Fibroblast of gingiva (primary cell): ENCODE data around the gene AOPEP.

Experiments used
- DNase-seq: peaks from one replicate; pipeline ENCODE4 v3.0.0-alpha.2; 2011; ENCODE audit warnings: low read depth

Gene AOPEP

DNA sequence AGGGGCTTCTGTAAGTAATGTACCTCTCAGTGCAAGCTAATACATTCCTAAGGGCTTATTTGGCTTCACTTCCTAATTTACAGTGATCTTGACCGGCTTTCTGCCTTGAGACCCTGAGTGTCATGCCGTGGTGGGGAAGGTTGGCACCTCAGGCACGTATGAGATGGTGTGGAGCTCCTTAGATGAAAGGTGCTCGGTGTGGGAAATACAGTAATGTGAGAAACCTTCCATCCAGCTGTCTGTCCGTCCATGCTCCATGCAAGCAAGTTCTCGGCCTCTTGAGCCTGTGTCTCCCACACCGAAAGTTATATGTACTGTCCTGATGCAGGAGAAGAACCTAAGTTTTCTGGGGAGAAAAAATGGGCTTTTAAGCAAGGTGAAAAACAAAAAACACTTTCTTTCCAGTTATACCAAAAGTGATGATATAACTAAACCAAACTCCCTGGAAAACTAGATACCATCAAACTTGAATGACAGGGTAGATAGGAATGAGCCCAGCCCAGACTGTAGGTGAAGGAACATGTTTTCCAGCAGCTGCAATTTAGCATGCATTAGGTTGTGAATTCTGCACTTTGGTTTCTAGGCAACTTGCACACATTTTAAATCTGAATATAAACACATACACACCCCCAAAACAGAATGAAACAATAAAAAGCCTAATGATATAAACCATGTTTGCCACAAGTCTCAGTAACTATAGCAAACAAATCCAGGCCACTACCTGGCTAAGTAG is 311.5 kb downstream of the AOPEP start:
- DNase-seq, result no peak

DNA sequence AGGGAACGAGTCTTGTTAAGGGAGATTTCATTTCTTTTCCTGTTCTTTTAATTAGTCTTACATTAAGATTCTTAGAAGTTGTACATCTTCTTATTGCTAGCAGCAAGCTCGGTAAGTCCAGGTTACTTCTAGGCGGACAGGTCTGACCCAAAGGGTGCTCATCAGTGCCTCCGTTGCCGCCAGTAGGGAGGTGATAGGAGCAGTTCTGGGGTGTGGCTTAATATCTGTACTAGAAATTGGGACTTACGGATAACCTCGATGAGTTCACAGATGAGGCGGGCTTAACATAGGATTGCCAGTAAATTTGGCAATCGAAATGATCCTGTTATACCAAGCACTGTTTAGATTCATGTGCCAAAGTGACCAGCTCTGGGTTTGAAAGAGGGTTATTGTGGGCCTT is 312.2 kb downstream of the AOPEP start:
- DNase-seq, result no peak

DNA sequence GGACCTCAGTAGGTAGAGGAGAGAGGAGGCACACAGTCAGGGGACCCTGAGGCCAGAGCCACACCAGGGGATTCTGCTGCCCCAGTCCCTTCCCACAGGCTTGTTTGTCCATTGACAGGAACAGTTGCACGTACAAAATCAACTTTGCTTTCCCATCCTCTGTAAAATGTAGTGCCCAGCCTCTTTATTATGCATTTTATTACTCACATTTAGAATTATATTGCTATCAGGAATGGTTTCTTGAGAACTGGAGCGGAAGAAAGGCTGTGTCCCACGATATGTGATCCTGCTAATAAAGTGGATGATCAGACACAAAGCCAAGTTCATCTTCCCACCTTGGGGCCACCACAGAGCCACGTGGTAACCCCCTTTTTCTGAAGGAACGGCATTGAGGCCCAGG is 313.6 kb downstream of the AOPEP start:
- DNase-seq, result no peak

DNA sequence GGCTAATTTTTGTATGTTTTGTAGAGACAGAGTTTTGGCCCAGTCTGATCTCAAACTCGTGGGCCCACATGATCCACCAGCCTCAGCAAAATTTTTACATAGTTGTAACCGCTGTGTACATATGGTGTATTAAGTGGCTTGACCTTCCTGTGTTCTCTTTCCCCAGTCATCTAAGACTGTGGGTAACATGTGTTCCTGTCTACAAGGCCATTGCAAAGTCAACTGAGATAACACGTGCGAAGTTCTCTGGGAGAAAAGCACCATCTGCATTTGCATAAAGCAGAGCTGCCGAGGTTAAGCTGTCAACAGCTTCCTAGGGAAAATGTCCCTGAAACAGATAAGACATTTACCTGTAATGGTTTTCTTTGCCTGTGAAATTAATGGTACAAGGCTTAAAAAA is 317.3 kb downstream of the AOPEP start:
- no peak for DNase-seq

DNA sequence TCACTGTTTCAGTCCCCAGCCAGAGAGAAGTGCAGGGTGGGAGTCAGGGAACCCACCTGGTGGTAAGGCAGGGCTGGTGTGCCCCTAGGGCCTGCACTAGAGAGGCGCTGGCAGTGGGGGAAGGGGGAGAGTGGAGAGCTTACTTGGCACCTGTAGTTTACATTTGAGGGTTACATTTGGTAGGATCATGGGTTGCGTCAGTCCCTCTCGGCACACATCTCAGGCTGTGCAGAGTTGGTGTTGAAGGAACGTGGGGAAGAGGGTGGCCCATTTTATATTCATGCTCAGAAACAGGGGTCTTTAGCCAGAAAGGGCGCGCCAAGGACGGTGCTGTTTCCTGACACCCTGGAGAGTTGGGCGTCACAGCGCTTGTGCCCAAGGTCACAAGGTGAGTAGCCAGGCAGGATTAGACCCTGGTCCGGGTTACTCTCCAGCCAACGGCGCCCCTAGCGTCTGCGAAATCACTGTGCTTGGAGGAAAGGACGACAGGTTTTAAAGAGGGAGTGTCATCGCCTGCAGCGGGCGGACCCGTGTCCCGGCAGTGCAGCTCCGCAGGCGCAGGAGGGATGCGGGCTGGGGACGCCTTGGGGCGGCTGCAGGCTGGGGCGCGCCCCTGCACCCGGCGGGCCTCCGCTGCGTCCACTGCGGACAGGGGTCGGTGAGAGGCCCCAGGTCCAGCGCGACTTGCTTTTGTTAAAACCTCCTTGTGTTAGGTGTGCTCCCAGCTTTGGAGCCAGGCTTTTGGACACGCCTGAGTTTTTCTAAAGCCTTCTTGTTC is 318.4 kb downstream of the AOPEP start:
- DNase-seq, result no peak

GRCh38 chr9:95045751-95046150 is 319.3 kb downstream of the AOPEP start:
- DNase-seq, result no peak

DNA sequence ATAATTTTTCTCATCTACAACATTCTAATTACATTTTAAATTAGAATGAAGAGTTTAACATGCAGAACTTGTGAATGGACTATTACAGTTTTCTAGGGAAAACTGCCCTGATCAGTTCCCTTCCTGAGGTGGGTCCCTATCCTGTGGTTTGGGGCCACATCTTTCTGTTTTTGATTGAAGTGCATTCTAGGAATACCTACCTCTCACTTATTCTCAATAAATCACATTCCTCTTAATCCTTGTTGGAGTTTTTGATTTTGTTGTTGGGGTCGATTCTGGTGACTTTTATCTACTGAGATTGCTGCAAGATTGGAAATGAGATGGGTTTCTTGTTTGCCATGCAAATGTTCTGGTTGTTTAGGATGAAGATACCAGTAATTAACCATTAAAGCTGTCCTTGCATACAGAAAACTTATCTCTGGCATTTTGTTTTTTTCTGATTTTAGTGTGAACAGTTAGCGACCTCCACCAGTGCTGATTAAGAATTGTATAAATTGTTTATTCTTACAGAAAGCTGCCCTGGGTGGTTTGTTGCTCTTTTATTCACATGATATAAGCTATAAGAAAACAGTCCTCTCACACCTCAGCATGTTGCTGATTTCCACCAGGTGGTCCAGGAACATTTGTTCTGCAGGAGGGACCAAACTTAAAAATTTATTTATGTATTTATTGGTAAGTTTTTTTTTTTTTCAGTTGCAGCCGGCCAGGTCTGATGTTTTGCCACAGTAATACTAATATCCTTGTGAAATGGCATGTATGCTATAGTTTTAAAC is 321.1 kb downstream of the AOPEP start:
- no peak for DNase-seq

DNA sequence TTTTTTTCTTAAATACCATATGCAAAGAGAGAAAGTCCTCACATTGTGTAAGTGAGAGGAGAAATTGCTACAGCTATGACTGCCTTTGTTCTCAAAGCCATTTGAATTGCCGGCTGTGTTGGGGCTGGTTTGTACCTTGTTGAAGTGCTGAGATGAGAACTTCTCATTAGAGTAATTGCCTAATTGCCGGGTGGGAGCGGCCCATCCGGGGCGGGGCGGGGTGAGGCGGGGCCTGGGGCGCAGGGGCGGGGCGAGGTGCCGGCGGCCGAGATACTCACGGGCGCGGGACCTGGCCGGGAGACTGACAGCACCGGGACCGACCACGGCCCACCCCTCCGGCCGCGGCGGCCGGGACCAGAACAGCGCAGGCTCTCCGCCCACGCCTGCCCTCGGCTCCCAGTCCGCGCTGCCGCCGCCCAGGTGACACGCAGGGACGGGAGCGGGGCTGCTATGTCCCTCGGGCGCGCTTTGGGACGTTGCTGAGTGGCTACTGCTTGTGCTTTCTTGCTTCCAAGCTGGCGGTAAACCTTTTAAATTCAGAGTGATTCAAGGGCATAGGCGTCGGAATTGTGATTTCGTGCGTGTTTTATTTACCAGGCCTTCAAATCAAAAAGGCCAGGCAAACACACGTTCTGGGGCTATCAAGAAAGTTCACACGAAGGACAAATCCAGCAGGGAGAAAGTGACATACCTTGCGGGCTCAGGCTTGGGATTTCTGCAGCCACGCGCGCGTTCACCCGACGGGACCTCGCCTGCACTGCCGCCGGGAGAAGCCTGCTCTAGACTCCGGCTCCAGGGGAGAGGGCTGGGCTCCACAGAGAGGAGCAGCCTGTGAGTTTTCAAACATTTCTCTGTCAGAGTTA is 322.0 kb downstream of the AOPEP start:
- no peak for DNase-seq

GRCh38 chr9:95049761-95050160 is 323.3 kb downstream of the AOPEP start:
- no peak for DNase-seq

DNA sequence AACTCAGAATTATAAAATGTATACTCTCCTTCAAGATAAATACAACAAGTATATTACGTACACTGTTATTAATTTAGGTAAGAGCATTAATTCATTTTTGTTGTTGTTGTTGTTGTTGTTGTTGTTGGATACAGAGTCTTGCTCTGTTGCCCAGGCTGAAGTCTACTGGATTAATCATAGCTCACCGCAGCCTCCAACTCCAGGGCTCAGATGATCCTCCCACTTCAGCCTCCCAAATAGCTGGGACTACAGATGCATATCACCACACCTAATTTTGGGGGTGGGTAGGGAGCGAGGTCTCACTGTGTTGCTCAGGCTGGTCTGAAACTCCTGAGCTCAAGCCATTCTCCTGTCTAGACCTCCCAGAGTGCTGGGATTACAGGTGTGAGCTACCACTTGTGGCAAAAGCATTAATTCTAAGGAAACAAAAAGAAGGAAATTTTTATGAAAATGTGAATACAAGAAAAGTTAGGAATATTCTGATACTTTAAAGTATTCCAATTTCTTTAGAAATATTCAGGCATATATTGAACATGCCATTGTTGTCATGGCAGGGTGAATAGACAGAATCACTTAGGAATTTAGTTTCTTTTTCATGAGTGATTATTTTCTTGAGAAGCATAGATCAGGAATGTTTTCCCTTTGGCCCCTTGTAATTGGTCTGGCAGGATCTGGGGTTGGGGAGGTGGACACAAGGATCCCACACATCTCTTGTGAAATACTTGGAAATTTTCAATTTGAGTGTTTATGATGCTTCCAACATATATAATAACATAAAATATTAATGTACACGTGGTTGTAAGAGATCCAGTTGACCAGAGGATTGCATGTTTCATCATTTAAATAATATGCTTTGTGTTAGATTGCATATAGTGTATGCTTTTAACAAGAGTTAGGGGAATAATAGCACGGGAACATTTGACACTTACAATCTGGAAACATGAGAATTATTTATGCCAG is 327.4 kb downstream of the AOPEP start:
- DNase-seq, result no peak

DNA sequence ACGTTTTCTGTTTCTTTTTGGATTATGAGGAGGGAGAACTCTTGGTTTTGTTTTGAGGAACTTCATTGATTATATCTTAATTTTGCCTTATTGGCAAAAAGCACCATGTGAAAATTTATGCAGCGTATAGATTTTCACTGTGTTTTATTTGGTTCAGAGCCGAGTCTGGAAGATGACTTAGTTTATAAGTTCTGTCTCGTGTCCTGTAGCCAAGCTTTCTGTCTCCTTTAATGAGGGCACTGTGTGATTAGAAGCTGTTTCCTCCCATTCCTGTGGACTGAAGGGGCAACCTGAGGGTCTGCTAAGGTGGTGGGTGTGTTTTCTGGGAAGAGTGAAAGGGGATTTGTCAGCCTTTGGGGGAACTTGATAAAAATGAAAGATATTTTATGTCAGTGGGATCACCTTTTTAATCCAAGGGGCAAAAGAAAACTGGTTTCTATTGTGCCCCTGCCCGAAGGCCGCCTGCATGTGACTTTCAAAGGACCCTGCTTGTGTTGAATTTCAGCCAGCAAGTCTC is 328.9 kb downstream of the AOPEP start:
- DNase-seq, result no peak

DNA sequence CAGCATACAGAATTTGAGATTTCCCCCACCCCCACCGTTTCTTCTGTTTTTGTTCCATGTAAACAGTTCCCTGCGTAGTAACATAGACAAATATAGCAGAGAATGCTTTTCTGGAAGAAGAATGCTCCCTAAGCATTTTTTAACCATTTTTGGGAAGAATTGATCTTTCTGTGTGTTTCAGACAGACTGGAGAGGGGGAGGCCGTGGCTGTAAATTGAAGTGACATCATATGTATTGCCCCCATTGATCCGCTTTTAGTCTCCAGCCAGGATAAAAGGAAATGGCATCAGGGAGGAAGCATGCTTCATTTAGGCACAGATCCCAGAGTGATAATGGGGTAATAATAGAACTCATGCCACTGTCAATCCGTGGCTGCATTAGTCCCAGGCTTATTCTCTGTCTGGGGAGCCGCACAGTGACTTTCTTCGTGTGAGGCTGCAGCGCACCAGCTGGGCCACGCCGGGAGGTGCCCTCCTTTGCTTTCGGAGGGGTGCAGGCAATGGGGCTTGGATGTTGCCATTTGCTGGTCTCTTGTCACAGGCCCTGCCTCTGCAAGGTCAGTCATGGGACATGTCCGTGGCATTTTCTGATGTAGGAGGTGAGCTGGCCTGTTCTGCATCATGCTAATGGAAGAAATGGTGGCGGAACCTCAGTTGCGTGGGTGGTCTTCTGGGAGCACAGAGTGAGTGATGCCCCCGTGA is 329.5 kb downstream of the AOPEP start:
- DNase-seq, result peak; percentile 45

GRCh38 chr9:95057101-95057500 is 330.6 kb downstream of the AOPEP start:
- DNase-seq, result no peak

GRCh38 chr9:95058121-95058785 is 331.8 kb downstream of the AOPEP start:
- DNase-seq, result no peak

DNA sequence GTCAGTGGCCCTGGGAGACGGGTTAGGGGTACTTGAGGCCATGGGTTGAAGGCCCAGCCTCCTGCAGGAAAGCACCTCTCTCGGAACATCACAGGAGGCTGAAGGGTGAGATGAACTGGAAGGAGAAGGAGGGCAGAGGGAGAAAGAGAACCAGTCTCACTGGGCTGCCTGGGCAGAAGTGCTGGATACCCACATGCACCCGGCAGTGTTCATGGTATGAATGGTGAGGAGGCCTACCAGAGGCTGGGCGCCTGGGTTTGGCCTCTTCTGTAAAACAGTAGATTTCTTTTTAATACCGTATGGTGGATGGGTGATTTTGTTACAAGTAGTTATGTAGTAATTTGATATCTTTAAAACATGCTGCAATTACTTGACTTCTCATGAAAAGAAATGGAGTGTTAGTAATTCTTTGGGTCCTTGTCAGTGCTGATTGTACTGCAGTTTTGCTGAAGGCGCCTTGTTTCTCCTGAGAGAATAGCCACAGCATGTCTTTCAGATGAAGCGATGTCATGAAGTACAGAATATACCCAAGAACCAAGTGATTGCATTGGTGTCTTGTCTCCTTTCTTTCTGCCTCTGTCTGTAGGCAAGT is 332.4 kb downstream of the AOPEP start:
- DNase-seq, result peak; percentile 37

GRCh38 chr9:95060234-95060633 is 333.7 kb downstream of the AOPEP start:
- DNase-seq, result no peak

- no peak for DNase-seq
Measured at GRCh38 chr9:95060916-95061315, 334.4 kb downstream of the AOPEP start.

DNA sequence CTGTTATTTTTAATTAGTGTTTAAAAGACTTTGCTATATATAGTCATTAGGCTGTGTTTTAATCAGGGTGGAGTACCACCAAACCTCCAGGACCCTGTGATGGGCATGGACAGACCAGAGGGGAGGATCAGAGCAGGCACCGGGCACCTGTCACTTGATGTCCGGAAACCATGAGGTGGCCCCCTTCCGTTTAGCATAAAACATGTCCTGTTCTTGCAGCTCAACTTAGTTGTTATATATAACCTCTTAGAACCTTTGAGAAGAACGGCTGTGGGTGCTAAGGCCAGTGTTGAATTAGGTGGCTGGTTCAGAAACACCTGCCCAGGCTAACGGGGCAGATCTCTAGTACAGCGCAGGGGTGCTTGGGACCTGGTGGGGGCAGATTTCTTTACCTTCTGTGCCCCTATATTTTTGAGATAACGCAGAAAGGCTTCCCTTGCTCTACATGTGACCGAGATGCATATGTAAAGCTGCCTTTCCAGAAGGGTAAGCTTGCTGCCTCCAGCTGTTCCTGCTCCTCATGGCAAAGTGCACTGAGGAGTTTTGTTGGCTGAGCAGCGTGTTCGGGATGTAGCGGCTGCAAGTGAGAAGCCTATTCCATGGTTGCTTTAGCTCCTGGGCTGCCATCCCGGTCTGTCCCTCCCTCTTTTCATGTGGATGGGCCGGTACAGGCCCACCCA is 335.6 kb downstream of the AOPEP start:
- no peak for DNase-seq
